Occipital lobe (tissue), 2 donors: ENCODE results near the gene ETFRF1. TPM values are rescaled to one million over a fixed set of nuclear protein-coding genes. Genes with fewer than 3 reads are reported as not detected.
A peak's percentile ranks its signal among the peaks of the same experiment; 100 is the strongest.

Experiments used
- DNase-seq: peaks from one replicate; lab custom pipeline; 2025; lab: John Stamatoyannopoulos, UW
- total RNA-seq: library from RNA; depleted of rRNA; stranded (reverse); fragments of >200 nt; gene quantifications from one replicate; pipeline ENCODE4 v1.2.3, GENCODE V29; 2014

ETFRF1 gene
- total RNA-seq, 1 donor from 2014 or later, result 32.0 TPM

DNA sequence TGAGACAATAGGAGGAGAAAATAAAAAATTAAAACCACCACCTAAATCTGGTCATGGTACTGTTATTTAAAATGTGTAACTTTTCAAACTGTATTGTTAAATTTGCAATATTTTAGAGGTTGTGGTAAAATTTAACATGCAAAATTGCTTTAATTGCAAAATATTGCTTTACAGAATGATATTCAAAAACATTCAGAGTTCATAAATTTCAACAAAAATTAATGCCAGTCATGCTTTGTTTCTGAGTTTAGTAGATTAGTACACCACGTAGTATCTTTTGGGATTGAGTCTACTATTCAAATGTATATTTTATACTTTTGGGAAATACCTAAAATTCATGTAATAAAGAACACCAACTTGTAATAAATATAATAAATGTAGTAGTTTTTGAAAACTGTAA lies 18.3 kb downstream of the ETFRF1 start:
- DNase-seq, result no peak

GRCh38 chr12:25236190-25236589 lies 41.2 kb downstream of the ETFRF1 start:
- no peak for DNase-seq

DNA sequence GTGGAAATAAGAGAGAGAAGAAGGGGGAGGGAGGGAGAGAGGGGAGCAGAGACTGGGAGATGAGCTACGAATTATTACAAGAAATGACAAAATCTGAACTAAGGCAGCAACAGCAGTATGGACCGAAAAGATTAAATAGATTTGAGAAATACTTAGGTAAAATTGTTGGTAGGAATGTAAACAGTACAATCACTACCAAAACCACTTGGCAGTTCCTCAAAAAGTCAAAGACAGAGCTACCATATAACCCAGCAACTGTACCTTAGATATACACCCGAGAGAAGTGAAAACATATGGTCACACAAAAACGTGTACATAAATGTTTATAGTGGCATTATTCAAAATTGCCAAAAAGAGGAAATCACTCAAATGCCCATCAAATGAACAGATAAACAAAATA lies 41.6 kb downstream of the ETFRF1 start:
- DNase-seq, result no peak

DNA sequence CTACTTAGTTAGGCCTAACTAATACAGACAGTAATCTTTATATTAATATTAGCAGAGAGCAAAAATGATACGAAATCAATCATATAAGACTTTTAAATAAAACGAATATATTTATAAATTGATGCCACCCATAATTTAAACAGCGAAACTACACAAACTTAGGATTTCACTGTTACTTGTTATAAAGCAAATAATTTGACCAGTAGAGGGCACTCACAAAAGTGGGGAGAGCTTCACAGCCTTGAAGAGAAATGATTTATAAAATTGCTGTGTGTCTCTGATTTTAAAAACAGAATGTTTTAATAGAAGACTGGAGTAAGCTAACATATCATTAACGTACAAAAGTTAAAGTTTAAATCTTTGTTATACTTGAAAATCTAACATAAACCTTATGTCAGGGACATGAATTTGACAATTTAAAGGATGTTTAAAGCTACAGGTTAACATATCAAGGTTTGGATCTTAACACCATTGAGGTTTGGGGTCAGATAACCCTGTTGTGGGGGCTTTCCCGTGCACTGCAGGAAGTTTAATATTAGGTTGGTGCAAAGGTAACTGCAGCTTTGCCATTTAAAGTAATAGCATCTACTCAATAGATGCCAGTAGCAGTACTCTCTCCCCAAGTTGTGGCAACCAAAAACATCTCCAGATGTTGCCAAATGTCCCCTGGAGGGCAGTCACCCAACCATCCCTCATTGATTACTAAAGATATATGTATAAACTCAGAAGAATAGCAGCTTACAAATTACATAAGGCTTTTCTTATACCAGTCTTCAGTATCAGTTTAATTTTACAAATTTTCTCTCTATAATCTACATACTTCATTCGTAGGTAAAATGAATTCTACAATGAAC lies 46.4 kb downstream of the ETFRF1 start:
- DNase-seq, result no peak

DNA sequence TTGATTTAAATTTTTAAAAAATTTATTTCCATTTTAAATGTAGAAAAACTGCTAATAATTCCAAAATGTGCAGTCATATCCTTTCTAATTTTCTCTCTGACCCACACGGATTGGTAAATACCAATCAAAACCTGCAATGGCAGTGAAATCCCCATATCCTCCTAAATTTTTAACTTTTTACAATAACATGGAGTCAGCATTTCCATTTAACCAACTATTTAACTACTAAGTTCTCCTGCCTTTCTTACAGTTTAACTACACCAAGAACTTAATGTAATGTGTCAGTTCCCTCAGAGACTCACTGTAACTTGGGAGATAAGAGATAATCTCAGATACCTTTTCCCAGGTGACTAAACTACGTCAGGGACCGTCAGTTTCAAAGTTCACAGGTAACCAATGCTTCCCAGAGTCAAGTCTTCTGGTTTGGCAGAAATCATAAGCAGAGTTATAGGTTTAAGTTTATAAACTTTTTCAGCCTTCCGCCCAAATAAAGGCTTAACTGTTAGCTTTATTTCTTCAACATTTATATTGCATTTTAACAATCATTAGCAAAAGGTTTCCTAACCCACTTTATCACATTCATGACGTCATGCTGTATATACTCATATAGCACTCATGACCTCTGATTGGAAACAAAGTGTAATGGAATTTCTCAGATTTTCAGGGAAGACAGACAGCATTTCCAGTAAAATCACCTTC lies 48.1 kb downstream of the ETFRF1 start:
- DNase-seq, result no peak

DNA sequence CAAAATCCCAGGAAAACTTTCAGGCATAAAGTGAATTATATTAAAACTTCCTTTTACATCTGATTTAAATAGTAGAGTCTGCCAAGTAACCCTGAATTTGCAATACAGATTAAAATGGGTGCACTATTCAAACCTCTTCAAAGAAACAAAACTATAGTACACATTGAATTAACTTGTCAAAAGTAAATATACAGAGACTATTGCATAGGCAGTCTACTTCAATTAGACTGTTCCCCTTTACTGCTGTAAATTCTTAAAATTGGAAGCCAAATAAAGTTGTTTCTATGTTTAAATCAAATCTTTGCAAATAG lies 48.6 kb downstream of the ETFRF1 start:
- no peak for DNase-seq

DNA sequence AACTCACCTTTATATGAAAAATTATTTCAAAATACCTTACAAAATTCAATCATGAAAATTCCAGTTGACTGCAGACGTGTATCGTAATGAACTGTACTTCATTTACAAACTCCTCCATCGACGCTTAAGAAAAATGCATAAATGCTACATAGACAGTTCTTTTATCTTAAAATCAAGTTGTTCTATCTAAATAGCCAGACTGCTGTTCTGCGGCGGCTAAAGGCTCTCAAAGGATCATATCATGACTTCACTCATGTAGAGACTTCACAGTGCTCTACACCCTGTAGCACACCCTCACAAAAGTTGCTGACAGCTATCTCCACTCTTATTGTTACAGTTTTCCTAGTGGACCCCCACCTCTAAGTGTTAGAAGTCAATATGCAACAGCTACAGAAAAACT lies 50.5 kb downstream of the ETFRF1 start:
- no peak for DNase-seq

DNA sequence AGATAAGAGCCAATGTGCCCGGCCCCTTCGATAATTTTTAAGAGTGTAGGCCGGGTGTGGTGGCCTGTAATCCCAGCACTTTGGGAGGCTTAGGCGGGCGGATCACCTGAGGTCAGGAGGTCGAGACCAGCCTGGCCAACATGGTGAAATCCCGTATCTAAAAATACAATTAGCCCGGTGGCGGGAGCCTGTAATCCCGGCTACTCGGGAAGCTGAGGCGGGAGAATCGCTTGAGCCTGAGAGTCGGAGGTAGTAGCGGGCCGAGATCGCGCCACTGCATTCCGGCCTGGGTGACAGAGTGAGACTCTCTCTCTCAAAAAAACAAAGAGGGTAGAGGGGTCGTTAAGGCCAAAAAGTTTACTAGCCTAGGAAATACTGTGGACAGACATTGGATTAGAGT lies 53.1 kb downstream of the ETFRF1 start:
- DNase-seq, result no peak

DNA sequence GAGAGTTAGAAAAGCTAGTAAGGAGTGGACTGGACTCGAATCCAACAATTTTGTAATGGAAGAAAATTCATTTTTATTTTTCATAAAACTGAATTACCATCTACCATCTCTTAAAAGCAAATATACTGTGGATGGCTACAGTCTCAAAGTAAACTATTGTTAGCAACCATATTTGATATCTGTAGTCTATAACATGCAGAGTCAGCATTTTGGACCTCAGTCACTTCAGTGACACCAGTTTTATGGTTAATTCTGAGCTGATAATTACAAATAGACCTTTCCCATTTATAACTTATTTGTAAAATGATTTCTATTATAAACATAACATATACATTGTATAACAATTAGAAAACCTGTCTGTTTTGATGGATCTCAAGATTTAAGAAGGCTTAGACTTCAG lies 53.7 kb downstream of the ETFRF1 start:
- DNase-seq, result no peak

- peak; percentile 14 for DNase-seq
Observed at GRCh38 chr12:25249931-25250738, 55.1 kb downstream of the ETFRF1 start.

DNA sequence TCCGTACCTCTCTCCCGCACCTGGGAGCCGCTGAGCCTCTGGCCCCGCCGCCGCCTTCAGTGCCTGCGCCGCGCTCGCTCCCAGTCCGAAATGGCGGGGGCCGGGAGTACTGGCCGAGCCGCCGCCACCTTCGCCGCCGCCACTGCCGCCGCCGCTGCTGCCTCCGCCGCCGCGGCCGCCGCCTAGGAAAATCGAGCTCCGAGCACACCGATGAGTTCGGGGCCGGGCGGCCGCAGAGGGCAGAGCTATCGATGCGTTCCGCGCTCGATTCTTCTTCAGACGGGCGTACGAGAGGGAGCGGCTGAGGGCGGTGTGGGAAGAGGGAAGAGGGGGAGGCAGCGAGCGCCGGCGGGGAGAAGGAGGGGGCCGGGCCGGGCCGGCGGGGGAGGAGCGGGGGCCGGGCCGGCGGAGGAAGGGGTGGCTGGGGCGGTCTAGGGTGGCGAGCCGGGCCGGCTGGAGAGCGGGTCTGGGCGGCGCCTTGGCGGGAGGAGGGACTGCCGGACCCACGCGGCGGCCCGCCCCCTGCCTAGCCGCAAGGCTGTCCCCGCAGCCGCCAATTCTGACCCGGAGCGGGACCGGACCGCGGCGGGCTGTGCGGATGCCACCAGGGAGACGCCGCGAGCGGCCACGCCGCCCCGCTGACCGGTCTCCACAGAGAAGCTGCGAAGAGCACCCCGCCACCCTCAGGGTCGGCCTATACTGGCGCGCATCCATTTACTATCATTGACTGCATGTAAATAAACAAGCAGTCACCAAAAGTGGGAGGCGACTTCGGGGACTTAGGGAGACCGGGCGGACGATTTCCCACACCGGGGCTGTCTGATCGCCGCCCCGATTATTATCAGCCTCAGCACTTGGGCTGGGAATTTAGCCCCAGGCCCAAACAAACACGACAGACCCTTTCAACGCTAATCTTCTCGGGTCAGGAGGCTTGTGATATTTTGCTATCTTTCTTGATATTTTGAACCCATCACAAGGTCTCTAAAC lies 56.0 kb downstream of the ETFRF1 start, which contains the start of gene KRAS:
TSS of gene KRAS (minus strand) at position 186 of the 987 bp plus-strand sequence.
- peak; percentile 94 for DNase-seq

DNA sequence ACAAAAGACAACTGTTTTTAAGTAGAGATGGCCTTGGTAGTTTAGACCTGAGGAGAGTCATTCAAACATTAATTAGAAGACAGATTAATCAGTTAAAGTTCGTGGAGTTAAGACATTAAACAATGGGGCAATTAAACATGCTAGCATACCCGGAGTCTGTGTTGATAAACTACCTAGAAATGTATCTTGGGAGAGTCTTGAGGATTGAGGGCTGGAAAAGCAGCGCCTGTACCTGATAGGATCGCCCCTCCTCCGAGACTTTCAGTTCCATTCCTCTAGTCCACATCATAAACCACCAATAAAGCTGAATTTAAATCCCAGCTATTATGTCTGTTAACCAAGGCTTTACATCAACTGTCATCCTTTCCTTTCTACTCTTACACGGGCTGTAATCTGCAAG lies 56.7 kb downstream of the ETFRF1 start:
- no peak for DNase-seq

DNA sequence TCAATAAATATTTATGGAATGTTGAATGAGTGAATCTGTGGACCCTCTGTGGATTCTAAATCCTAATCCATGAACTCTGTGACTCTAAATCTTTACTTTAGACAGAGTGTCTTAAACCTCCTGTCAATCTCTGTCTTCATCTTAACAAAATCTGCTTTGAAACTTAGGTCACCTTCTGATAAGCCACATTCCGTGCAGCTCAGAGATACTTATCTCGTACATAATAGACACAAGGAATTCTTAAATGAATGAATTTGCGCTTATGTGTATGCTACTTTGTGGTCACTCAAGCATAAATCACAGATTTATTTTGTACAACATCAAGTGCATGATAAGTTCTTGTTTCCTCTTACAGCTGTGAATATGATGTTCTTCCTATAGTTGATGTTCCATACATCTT lies 57.9 kb downstream of the ETFRF1 start:
- no peak for DNase-seq

- DNase-seq, result no peak
Observed at GRCh38 chr12:25253371-25254068, 58.5 kb downstream of the ETFRF1 start.

DNA sequence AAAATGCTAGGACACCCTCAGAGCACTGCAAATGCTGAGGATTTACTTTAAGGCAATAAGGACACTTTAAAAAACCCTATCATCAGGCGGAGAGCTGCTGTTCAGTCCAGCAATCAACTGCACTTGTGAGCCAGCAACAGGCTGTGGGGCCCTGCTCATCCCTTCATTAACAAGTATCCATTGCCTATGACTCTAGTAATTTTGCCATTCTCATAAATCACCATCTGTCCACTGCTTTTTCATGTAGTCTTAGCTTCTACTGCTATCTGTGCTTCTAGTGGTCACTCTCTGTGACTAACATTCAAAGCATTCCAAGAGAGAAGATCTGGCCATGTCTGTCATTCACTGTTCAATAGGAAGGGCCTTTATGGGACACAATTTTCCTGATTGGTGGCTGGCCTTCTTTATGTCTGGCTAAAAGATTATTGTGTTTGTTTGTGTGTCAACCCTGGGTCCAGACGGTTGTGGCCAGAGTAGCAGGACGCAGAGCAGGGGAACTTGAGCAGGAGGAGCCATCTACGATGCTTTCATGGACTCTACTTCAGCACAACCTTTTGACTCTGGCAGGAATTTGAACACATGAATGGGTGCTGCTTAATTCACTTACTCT lies 59.3 kb downstream of the ETFRF1 start:
- no peak for DNase-seq

Other genes starting within 250 kb of the ETFRF1 start
- 45.2 TPM for gene BCAT1, start 246.1 kb upstream of the ETFRF1 start, total RNA-seq
- 3.4 TPM for gene DNAI7, start 77 bp upstream of the ETFRF1 start, total RNA-seq
- 53.0 TPM for gene KRAS, start 55.7 kb downstream of the ETFRF1 start, total RNA-seq